Activated B cell treated with CpG ODN at 0.5 μM for 24 hours (primary cell): Measurements from ENCODE around the gene APPBP2. TPM values are rescaled to one million over a fixed set of nuclear protein-coding genes. Genes with fewer than 3 reads are reported as not detected.

ENCODE experiments used
- ATAC-seq: fragments of 200-7000 bp; cut with Tn5 transposase; one replicate; pipeline ENCODE4 v1.10.0; 2021; ENCODE audit warnings: low read depth, mild to moderate bottlenecking, moderate library complexity
- CTCF ChIA-PET: fragments of 350-600 bp; sonication (Branson Sonifier 250); formaldehyde crosslinking; loops from one replicate; lab custom pipeline; 2021; ENCODE audit warnings: antibody characterized with exemption; lab: Charles Lee
- POLR2A ChIA-PET: fragments of 350-600 bp; sonication (Branson Sonifier 250); formaldehyde crosslinking; loops from one replicate; lab custom pipeline; 2021; ENCODE audit warnings: antibody characterized with exemption; lab: Charles Lee
- DNase-seq: peaks from one replicate; pipeline ENCODE4 v3.0.0; 2022
- H3K27ac Mint-ChIP-seq: one replicate; pipeline ENCODE4 v1.8.0; 2020; ENCODE audit warnings: mixed read lengths
- H3K27me3 Mint-ChIP-seq: one replicate; pipeline ENCODE4 v1.8.0; 2021; ENCODE audit warnings: mixed read lengths
- H3K36me3 Mint-ChIP-seq: one replicate; pipeline ENCODE4 v1.8.0; 2021; ENCODE audit warnings: low read depth, mixed read lengths
- H3K4me1 Mint-ChIP-seq: one replicate; pipeline ENCODE4 v1.8.0; 2021; ENCODE audit warnings: mixed read lengths
- H3K4me3 Mint-ChIP-seq: one replicate; pipeline ENCODE4 v1.8.0; 2020; ENCODE audit warnings: mild to moderate bottlenecking, mixed read lengths
- H3K9me3 Mint-ChIP-seq: one replicate; pipeline ENCODE4 v1.8.0; 2020; ENCODE audit warnings: mixed read lengths
- intact Hi-C: fragments of 100-400 bp; cut with micrococcal nuclease; formaldehyde crosslinking; loops from one replicate; pipeline ENCODE4 v1.15.1; 2024
- total RNA-seq: library from RNA; stranded (reverse); gene quantifications from 2 replicates; pipeline ENCODE4 v1.2.3, GENCODE V29; 2022
- TF ChIP-seq, protein P1 (sequence below): fragments of 200-600 bp; IDR thresholded peaks from one replicate; pipeline ENCODE4 v1.8.0; 2022; ENCODE audit warnings: antibody characterized with exemption, mild to moderate bottlenecking

APPBP2 gene
- total RNA-seq, 1 donor from 2014 or later: 29.9 TPM

DNA sequence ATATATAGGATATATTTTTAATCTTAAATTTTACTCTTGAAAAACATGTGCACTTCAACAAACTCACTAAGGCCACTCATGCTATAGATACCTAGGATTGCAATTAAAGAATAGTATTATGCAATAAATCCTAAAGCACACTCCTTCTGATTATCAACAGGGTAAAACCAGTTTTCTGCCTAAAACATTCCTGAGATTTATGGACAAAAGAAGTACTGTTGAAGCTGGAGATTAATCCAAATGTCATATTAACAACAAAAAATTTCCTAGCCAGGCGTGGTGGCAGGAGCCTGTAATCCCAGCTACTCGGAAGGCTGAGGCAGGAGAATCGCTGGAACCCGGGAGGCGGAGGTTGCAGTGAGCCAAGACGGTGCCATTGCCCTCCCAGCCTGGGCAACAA lies 82.3 kb downstream of the APPBP2 start:
- intact Hi-C loops: no loop called here
- Mint-ChIP-seq H3K9me3 (no peaks in the 10 kb centered on the region), H3K4me1 (no peaks in the 10 kb centered on the region), H3K4me3 (no peak overlapping the region), H3K27ac (no peak overlapping the region), H3K36me3 (peaks cover 23% of the 10 kb centered on the region), H3K27me3 (no peaks in the 10 kb centered on the region)
- ChIA-PET POLR2A (interaction anchor here (0.7 kb wide), 1 partner anchor 178 kb away, joined by 4 read pairs; no protein-coding TSS in a partner anchor), CTCF (no interaction called here)
- TF ChIP-seq, protein P1, sequence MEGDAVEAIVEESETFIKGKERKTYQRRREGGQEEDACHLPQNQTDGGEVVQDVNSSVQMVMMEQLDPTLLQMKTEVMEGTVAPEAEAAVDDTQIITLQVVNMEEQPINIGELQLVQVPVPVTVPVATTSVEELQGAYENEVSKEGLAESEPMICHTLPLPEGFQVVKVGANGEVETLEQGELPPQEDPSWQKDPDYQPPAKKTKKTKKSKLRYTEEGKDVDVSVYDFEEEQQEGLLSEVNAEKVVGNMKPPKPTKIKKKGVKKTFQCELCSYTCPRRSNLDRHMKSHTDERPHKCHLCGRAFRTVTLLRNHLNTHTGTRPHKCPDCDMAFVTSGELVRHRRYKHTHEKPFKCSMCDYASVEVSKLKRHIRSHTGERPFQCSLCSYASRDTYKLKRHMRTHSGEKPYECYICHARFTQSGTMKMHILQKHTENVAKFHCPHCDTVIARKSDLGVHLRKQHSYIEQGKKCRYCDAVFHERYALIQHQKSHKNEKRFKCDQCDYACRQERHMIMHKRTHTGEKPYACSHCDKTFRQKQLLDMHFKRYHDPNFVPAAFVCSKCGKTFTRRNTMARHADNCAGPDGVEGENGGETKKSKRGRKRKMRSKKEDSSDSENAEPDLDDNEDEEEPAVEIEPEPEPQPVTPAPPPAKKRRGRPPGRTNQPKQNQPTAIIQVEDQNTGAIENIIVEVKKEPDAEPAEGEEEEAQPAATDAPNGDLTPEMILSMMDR: no peak
- ATAC-seq (no peak), DNase-seq (no peak)

DNA sequence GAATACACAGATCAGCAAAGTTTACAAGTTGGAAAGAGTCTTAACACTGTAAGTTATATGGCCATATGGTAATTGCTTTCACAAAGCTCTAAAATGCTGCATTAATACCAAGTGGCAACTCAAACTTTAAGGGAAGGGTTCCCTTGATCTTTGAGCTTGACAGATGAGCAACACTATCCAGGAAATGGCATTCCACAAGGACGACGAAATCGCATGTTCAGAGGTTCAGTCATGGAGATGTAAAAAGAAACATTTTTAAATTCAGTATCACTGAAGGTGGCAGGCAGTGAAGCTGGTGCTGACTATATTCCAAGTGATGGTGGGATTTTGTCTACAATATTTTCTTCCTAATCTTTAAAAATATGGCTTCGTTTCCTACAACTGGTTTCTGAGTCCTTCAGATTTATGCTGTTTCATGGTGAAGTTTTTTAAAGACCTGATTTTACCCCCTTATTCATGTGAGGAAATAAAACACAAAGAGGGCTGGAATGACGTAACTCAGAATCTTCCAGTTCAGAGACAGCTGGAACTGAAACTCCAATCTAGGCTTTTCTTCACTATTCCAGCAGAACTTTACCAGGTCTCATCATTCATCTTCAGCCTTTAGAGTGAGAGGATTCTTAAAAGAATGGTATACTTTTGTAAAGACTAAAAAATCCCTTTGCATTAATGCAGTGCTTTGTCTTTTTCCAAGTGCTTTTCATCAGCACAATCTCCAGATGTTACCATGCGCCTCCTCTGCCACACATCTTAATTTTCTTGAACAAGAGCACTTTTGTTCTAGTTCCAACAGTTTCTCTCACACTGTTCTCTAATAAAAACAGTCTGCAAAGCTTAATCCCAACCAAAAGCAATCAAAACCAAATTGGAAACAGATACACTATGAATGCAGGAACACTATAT lies 83.5 kb downstream of the APPBP2 start:
- ATAC-seq (no peak), DNase-seq (no peak)
- TF ChIP-seq, protein P1: no peak
- intact Hi-C loops: no loop called here
- no peak overlapping the region for H3K27ac Mint-ChIP-seq
- H3K9me3 Mint-ChIP-seq: no peaks in the 10 kb centered on the region
- no peaks in the 10 kb centered on the region for H3K4me1 Mint-ChIP-seq
- peaks cover 14% of the 10 kb centered on the region for H3K36me3 Mint-ChIP-seq
- H3K4me3 Mint-ChIP-seq: no peak overlapping the region
- POLR2A ChIA-PET: interaction anchor here (0.6 kb wide), 1 partner anchor 23 kb away, joined by 3 read pairs; no protein-coding TSS in a partner anchor
- H3K27me3 Mint-ChIP-seq: no peaks in the 10 kb centered on the region
- CTCF ChIA-PET: no interaction called here

DNA sequence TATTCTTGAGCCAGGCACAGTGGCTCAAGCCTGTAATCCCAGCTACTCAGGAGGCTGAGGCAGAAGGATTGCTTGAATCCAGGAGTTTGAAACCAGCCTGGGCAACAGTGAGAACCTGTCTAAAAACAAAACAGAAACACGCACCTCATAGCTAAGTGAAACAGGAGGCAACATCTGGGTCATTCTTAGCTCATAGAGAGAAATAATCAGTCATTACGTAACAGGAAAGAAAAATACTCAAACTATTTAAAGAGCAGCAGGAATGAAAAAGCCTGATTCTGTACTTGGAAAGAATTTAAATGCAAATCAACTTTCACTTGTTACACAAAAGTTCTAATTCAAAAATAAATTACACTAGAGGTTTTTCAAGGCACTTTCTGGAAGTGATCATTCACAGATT lies 86.5 kb downstream of the APPBP2 start:
- H3K4me3 Mint-ChIP-seq: no peak overlapping the region
- CTCF ChIA-PET: interaction anchor here (0.6 kb wide), 1 partner anchor 202 kb away, joined by 3 read pairs; no protein-coding TSS in a partner anchor
- H3K36me3 Mint-ChIP-seq: no peaks in the 10 kb centered on the region
- no peak overlapping the region for H3K27ac Mint-ChIP-seq
- TF ChIP-seq, protein P1: no peak
- intact Hi-C loops: loop anchor here (5.0 kb wide), 1 partner anchor 117 kb away; no protein-coding TSS in a partner anchor
- no peaks in the 10 kb centered on the region for H3K9me3 Mint-ChIP-seq
- no peaks in the 10 kb centered on the region for H3K4me1 Mint-ChIP-seq
- peaks cover 1% of the 10 kb centered on the region for H3K27me3 Mint-ChIP-seq
- POLR2A ChIA-PET: no interaction called here
- DNase-seq (no peak), ATAC-seq (no peak)

DNA sequence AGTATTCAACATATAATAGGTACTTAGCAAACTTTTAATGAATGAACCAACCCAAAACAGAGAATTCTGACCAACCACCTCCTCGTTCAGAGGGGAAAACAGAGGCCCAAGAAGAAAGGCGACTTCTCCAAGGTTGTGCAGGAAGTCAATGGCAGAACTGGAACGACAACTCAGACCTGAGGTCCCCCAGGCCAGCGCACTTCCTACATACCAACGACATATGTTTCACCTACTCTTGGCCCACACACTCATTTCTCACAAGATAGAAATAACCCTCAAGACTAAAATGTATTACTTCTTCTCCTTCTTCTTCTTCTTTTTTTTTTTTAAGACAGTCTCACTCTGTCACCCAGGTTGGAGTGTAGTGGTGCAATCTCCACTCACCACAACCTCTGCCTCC lies 89.4 kb downstream of the APPBP2 start:
- Mint-ChIP-seq H3K27me3 (peaks cover 1% of the 10 kb centered on the region), H3K4me3 (no peak overlapping the region), H3K4me1 (no peaks in the 10 kb centered on the region), H3K27ac (no peak overlapping the region), H3K9me3 (peaks cover 13% of the 10 kb centered on the region), H3K36me3 (no peaks in the 10 kb centered on the region)
- no peak for DNase-seq
- ATAC-seq: no peak
- ChIA-PET POLR2A (no interaction called here), CTCF (interaction anchor here (0.6 kb wide), 1 partner anchor 867 kb away, joined by 3 read pairs; no protein-coding TSS in a partner anchor)
- intact Hi-C loops: loop anchor here (1.0 to 5.0 kb wide), 4 partner anchors 15 to 293 kb away; no protein-coding TSS in a partner anchor
- TF ChIP-seq, protein P1: no peak
